ENCODE results near the gene CT47C1. TPM values are rescaled to one million over a fixed set of nuclear protein-coding genes. Genes with fewer than 3 reads are reported as not detected.

CT47C1 gene
- total RNA-seq, 2 donors from 2014 or later = not detected

DNA sequence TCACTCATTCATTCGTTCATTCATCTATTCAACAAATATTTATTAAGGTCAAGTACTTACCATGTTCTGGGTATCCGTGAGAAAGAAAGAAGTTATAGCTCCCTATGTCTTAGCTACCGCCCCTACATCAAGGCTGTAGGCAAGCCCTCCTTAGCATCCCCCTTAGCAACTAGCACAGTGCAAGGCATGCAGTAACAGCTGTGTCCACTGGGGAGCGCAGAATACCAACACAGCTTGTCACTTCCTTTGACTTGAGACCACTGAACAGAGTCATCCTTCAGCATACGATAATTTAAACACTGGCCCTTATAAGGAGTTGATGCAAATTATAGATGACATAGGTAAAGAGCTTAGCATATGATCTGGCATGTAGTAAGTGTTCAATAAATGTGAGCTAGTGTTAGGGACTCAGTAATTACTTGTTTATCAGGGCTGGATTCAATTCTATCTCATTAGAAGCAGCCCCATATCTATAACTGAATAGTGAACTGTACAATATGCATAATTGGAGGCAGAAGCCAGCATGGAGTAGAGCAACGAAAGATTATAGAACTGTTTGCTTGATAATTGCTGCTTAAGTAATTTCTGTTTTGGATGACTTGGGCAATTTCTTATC is 46.1 kb downstream of the CT47C1 start:
- Histone ChIP-seq H3K27me3 (no peaks in the 10 kb centered on the region), H3K4me3 (no peak overlapping the region)
- TF ChIP-seq CTCF (IDR thresholded peaks at IDR 0.05) = peak; percentile 41 to 82

GRCh38 chrX:119121341-119121740 is 48.5 kb downstream of the CT47C1 start:
- no peak overlapping the region for H3K27ac ChIP-seq
- H3K4me3 ChIP-seq = no peak overlapping the region
- H3K36me3 ChIP-seq = no peaks in the 10 kb centered on the region
- no peak for DNase-seq (ENCODE audit: low spot score)
- no peaks in the 10 kb centered on the region for H3K9me3 ChIP-seq
- H3K27me3 ChIP-seq = no peaks in the 10 kb centered on the region
- no peaks in the 10 kb centered on the region for H3K4me1 ChIP-seq
- no peak for TF ChIP-seq CTCF (IDR thresholded peaks at IDR 0.05)

More for the DNA sequence above, 46.1 kb downstream of the CT47C1 start:
- Histone ChIP-seq H3K9me3 (no peaks in the 10 kb centered on the region), H3K27ac (no peak overlapping the region), H3K4me1 (no peaks in the 10 kb centered on the region), H3K36me3 (no peaks in the 10 kb centered on the region)
- DNase-seq (ENCODE audit: low spot score) = no peak

Other genes with a start within 250 kb of the CT47C1 start
- under 1 TPM in 1 of 2 donors, not detected in 1; 0.19 TPM for gene ZCCHC12, start 249.2 kb upstream of the CT47C1 start, total RNA-seq
- 1 to 10 TPM; 3.6 to 8.8 TPM for gene LONRF3, start 98.4 kb upstream of the CT47C1 start, total RNA-seq
- under 1 TPM in 1 of 2 donors, not detected in 1; 0.04 TPM for gene KIAA1210, start 54.8 kb downstream of the CT47C1 start, total RNA-seq
- gene PGRMC1, start 163.3 kb downstream of the CT47C1 start, total RNA-seq = 10 to 100 TPM; 26.8 to 42.7 TPM

Data from right atrium auricular region (tissue), 2 donors.